MM.1S (cell line): Measurements from ENCODE around the gene TBPL2.

Experiments used
- DNase-seq: peaks from one replicate; pipeline ENCODE4 v3.0.0-alpha.2; 2015
- H2AFZ ChIP-seq: fragments of 300-600 bp; sonication (generic); 2 replicates; pipeline ENCODE4 v1.6.0; 2016; ENCODE audit warnings: antibody characterized with exemption, low read length
- H3F3A ChIP-seq: fragments of 300-600 bp; sonication (generic); 2 replicates; pipeline ENCODE4 v1.6.1; 2016; ENCODE audit warnings: mild to moderate bottlenecking, antibody characterized with exemption, low read length, moderate library complexity, mixed read lengths; ENCODE audit not compliant: insufficient read depth
- H3K27ac ChIP-seq: fragments of 300-600 bp; sonication (generic); 2 replicates; pipeline ENCODE4 v1.5.1; 2016; ENCODE audit warnings: mild to moderate bottlenecking, low read length
- H3K27me3 ChIP-seq: fragments of 300-600 bp; sonication (generic); replicated peaks from 2 replicates; pipeline ENCODE4 v1.6.0; 2016; ENCODE audit warnings: low read length; ENCODE audit not compliant: insufficient read depth
- H3K36me3 ChIP-seq: fragments of 300-600 bp; sonication (generic); replicated peaks from 2 replicates; pipeline ENCODE4 v1.6.1; 2016; ENCODE audit warnings: mild to moderate bottlenecking, low read length, mixed read lengths; ENCODE audit not compliant: insufficient read depth
- H3K4me1 ChIP-seq: fragments of 300-600 bp; sonication (generic); 2 replicates; pipeline ENCODE4 v1.6.1; 2016; ENCODE audit warnings: low read length, mixed read lengths
- H3K4me2 ChIP-seq: fragments of 300-600 bp; sonication (generic); 2 replicates; pipeline ENCODE4 v1.6.0; 2016; ENCODE audit warnings: low read depth, low read length
- H3K4me3 ChIP-seq: fragments of 300-600 bp; sonication (generic); 2 replicates; pipeline ENCODE4 v1.5.1; 2016; ENCODE audit warnings: low read length, mixed read lengths
- H3K79me2 ChIP-seq: fragments of 300-600 bp; sonication (generic); 2 replicates; pipeline ENCODE4 v1.6.1; 2016; ENCODE audit warnings: mixed run types, low read length, mixed read lengths
- H3K9ac ChIP-seq: fragments of 300-600 bp; sonication (generic); 2 replicates; pipeline ENCODE4 v1.6.1; 2016; ENCODE audit warnings: low read length, mixed read lengths
- H3K9me2 ChIP-seq: fragments of 300-600 bp; sonication (generic); replicated peaks from 2 replicates; pipeline ENCODE4 v1.6.1; 2016; ENCODE audit warnings: mild to moderate bottlenecking, low read length, mixed read lengths; ENCODE audit not compliant: insufficient read depth
- H3K9me3 ChIP-seq: fragments of 300-600 bp; sonication (generic); replicated peaks from 2 replicates; pipeline ENCODE4 v1.6.1; 2016; ENCODE audit warnings: mild to moderate bottlenecking, low read length, mixed read lengths; ENCODE audit not compliant: insufficient read depth
- H4K20me1 ChIP-seq: fragments of 300-600 bp; sonication (generic); 2 replicates; pipeline ENCODE4 v1.6.1; 2016; ENCODE audit warnings: mild to moderate bottlenecking, low read length, moderate library complexity, mixed read lengths; ENCODE audit not compliant: insufficient read depth
- EZH2 ChIP-seq: fragments of 300-600 bp; sonication (generic); optimal IDR thresholded peaks from 2 replicates; pipeline ENCODE3; 2017; ENCODE audit warnings: low read depth, mild to moderate bottlenecking, antibody characterized with exemption, low read length, mixed read lengths
- EZH2phosphoT487 ChIP-seq: fragments of 300-600 bp; sonication (generic); IDR thresholded peaks from 2 replicates; pipeline ENCODE4 v1.6.1; 2018; ENCODE audit warnings: antibody characterized with exemption, low read length
- TF ChIP-seq, protein P1 (sequence below): fragments of 300-600 bp; sonication (generic); IDR thresholded peaks from 2 replicates; pipeline ENCODE4 v1.5.1; 2016; ENCODE audit warnings: antibody characterized with exemption, low read length, mixed read lengths

TBPL2 gene

DNA sequence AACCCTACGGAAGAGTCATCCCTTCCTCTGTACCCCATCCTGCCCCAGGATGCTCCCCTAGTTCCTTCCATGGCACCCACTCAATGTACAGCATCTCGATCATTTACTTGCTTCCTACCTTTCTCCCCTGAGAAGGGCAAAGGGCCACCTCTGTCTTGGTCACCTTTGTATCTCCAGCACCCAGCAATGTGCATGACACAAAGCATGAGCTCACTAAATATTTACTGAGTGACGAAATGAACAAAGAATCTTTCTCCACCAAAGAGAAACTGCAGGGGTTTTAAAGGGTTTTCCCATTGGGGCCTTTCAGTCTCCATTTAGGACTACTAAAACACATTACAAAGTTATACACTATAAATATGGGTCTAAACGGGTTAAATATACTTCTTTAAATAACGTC is 59.4 kb downstream of the TBPL2 start:
- Histone ChIP-seq H2AFZ (no peak overlapping the region), H4K20me1 (no peaks in the 10 kb centered on the region), H3K27ac (no peak overlapping the region), H3K79me2 (no peaks in the 10 kb centered on the region), H3K9me3 (no peaks in the 10 kb centered on the region), H3K4me3 (no peak overlapping the region), H3F3A (no peaks in the 10 kb centered on the region), H3K4me2 (no peak overlapping the region), H3K9me2 (no peaks in the 10 kb centered on the region), H3K9ac (no peak overlapping the region), H3K36me3 (no peaks in the 10 kb centered on the region), H3K27me3 (no peaks in the 10 kb centered on the region), H3K4me1 (no peaks in the 10 kb centered on the region)
- no peak for DNase-seq
- TF ChIP-seq, protein P1, sequence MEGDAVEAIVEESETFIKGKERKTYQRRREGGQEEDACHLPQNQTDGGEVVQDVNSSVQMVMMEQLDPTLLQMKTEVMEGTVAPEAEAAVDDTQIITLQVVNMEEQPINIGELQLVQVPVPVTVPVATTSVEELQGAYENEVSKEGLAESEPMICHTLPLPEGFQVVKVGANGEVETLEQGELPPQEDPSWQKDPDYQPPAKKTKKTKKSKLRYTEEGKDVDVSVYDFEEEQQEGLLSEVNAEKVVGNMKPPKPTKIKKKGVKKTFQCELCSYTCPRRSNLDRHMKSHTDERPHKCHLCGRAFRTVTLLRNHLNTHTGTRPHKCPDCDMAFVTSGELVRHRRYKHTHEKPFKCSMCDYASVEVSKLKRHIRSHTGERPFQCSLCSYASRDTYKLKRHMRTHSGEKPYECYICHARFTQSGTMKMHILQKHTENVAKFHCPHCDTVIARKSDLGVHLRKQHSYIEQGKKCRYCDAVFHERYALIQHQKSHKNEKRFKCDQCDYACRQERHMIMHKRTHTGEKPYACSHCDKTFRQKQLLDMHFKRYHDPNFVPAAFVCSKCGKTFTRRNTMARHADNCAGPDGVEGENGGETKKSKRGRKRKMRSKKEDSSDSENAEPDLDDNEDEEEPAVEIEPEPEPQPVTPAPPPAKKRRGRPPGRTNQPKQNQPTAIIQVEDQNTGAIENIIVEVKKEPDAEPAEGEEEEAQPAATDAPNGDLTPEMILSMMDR: no peak
- TF ChIP-seq EZH2phosphoT487: no peak
- TF ChIP-seq EZH2: no peak

GRCh38 chr14:55377236-55377635 is 63.2 kb downstream of the TBPL2 start:
- no peaks in the 10 kb centered on the region for H3K9me3 ChIP-seq
- H3K9me2 ChIP-seq: no peaks in the 10 kb centered on the region
- no peak overlapping the region for H3K4me2 ChIP-seq
- H2AFZ ChIP-seq: no peak overlapping the region
- no peaks in the 10 kb centered on the region for H3K36me3 ChIP-seq
- TF ChIP-seq EZH2: no peak
- no peak for TF ChIP-seq EZH2phosphoT487
- TF ChIP-seq, protein P1: no peak
- H3F3A ChIP-seq: no peaks in the 10 kb centered on the region
- H3K9ac ChIP-seq: no peak overlapping the region
- no peak for DNase-seq
- H4K20me1 ChIP-seq: no peaks in the 10 kb centered on the region
- no peaks in the 10 kb centered on the region for H3K27me3 ChIP-seq
- H3K4me1 ChIP-seq: no peaks in the 10 kb centered on the region
- no peak overlapping the region for H3K4me3 ChIP-seq
- H3K79me2 ChIP-seq: no peaks in the 10 kb centered on the region
- no peak overlapping the region for H3K27ac ChIP-seq

- H3K9me2 ChIP-seq: no peaks in the 10 kb centered on the region
- H3K4me2 ChIP-seq: no peak overlapping the region
- H3K9ac ChIP-seq: no peak overlapping the region
- H3K4me1 ChIP-seq: no peaks in the 10 kb centered on the region
- no peaks in the 10 kb centered on the region for H4K20me1 ChIP-seq
- H3K9me3 ChIP-seq: no peaks in the 10 kb centered on the region
- DNase-seq: no peak
- no peak overlapping the region for H3K27ac ChIP-seq
- no peaks in the 10 kb centered on the region for H3K36me3 ChIP-seq
- no peaks in the 10 kb centered on the region for H3F3A ChIP-seq
- no peaks in the 10 kb centered on the region for H3K27me3 ChIP-seq
- no peak overlapping the region for H3K4me3 ChIP-seq
- no peak overlapping the region for H2AFZ ChIP-seq
- TF ChIP-seq, protein P1: no peak
- TF ChIP-seq EZH2phosphoT487: no peak
- TF ChIP-seq EZH2: no peak
- H3K79me2 ChIP-seq: no peaks in the 10 kb centered on the region
Measured at GRCh38 chr14:55374771-55375170, 65.6 kb downstream of the TBPL2 start.
